HS-5 (cell line): ENCODE data around the gene TXLNB.
"Not testable (repeated sequence)": the region's sequence is repeated elsewhere in the genome, so short reads cannot be mapped to it uniquely, and the experiment has no call there.

Experiments used
- DNase-seq: peaks from one replicate; pipeline ENCODE4 v3.0.0-alpha.2; 2012; ENCODE audit warnings: low read depth

Gene TXLNB

DNA sequence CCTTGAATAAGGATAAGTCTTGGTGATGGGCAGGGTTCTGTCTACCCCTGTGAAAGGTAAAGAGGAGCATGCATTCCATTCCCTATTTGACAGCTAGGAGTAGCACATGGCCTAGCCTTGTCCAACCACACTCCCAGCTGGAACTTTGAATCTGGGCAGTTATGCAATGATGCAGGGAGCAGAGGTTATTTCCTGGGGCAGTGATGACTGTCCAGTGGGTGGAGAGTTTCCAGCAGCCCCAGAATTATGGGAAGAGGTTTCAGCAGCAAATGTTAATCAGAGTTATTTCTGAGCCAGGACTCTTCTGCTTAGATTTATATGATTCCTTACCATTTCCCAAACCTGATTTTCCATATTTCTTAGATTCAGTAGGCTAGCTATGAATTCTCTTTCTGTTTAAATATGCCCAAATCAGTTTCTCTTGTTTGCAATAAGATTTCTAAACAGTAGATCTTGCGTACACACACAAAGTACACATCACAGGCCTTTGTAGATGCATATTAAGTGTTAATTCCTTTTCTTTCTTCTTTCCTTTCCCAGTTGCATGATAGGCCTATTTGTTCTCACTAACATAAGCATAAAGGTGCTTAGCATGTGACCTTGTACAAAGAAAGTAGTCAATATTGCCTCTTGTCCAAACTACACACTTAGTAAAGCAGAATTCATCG, 17.3 kb upstream of the TXLNB start:
- peak; percentile 13 for DNase-seq

GRCh38 chr6:139308286-139308916, 16.6 kb upstream of the TXLNB start:
- no peak for DNase-seq

DNA sequence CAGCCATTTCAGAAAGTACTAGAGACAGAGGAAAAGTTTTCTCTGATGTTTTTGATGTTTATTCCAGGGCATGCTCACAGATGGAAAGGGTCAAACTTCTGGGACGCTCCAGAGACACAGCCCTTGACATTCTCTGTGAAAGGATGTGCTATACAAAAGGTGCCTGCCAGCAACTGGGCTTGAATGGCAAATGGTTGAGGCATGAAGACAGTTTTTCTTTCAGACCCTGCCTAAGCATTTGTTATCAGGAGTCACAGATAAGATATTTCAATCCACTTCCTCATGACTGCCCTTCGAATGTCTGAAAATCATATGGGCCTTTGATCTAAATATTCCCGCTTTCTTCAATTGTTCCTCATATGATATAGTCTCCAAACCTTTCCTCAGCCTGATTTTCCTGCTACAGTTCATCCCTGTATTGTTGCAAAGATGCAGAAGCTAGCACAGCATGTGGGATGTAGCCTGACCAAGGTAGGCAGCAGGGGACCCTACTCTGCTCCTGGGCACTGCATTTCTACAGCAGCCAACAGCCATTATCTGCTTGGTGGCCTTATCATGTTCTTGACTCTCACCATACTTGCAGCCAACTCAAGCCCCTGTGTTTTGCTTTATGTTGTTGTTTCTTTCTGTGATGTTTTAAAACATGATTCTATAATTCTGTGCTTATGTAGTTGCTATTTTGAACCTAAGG, 14.6 kb upstream of the TXLNB start:
- DNase-seq, result no peak

- no peak for DNase-seq
These were observed 11.4 kb upstream of the TXLNB start for GRCh38 chr6:139303185-139303584.

DNA sequence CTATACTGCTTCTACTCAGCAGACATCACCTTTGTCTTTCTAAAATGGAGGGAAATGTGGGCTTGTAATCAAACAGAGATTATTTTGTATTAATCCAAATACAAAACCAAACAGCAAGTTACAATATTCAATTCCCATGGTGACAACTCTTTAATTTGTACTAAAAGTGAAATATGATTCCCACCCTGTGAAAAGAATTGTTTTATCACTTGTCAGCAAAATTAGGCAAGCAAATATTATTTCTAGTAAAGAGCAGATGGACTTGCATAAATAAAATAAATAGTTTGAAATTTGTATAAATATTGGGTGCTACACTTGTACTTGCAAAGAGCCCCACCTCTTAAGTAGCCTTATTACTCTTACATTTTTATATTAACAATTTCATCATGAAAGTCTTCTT, 6.1 kb upstream of the TXLNB start:
- DNase-seq, result no peak

DNA sequence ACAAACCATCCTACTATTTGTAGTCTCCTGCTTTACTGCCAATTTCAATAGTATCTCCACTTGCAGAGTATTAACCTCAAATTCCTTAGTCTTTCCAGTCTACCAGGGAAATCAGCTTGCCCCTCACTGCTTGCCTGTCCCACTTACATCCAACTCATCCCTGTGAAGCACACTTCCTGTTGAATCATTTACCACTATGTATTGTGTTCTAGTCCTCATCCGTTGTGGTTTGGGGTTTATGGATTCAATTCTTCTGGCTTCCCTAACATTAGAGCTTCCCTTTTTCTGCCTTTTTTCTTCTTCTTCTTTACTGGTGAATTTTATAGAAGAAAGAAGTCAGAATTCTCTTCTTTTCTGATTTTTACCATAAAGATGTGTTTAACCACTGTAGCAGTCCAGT, 5.1 kb upstream of the TXLNB start:
- peak; percentile 43 for DNase-seq

- DNase-seq, result no peak
These were observed 4.1 kb upstream of the TXLNB start for GRCh38 chr6:139295901-139296300.

DNA sequence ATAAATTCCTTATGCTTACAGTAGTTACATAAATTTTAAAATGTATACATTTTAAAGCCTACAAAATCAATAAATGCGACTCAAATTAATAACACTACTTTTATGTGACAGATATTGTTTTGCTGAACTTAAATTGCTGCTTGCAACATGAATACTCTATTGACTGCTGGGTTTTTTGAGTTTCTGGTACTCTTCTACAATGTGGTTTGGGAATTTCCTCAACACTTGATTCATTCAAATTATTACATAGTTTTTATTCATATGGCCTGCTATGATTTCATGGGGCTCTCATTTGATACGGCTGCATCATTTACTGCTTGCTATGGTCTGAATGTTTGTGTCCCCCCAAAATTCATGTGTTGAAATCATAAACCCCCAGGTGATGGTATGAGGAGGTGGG, 2.3 kb upstream of the TXLNB start:
- no peak for DNase-seq

DNA sequence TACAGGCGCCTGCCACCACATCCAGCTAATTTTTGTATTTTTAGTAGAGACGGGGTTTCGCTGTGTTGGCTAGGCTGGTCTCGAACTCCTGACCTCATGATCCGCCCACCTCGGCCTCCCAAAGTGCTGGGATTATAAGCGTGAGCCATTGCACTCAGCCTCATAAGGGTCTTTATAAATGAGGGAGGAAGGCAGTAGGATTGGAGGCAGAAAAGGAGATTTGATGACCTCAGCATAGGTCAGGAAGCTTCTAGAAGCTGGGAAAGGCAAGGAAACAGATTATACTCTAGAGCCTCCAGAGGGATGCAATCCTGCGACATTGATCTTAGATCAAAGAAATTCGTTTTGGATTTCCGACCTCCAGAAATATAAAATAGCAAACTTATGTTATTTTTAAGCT, 1.4 kb upstream of the TXLNB start:
- not testable (repeated sequence) for DNase-seq

- no peak for DNase-seq
These were observed 949 bp downstream of the TXLNB start for GRCh38 chr6:139290787-139291311.

DNA sequence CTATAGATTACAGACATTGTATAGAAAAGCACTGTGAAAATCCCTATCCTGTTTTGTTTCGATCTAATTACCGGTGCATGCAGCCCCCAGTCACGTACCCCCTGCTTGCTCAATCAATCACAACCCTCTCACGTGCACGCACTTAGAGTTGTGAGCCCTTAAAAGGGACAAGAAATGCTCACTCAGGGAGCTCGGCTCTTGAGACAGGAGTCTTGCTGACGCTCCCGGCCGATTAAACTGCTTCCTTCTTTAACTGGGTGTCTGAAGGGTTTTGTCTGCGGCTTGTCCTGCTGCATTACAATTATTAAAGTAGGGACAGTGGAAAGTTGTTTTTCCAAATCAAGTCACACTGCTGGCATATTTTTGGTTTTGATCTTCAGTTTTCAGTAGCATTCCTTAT, 2.6 kb downstream of the TXLNB start:
- DNase-seq, result no peak

DNA sequence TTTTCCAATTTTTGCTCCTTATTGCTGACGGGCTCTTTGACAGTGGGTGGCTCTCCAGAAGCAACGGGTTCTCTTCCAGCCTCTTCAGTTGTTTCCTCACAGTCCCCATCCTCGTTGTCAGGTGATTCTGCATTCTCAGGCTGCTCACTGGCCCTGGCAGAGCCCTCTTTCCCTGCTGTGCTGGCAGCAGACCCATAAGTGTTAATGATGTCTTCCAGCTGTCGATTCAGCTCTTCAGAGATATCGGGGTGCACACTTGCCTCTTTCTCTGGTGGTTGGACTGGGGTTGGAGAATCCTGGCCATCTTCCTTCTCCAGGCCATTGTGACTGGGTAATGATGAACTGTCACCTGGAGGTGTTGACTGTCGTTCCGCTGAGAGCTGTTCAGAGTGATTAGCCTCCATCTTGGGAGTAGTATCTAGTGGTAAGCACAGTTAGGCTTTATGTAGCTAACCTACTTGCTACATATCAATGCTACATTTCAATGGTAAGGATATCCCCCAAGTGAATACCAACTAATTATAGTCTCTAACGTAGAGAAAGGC, 3.2 kb downstream of the TXLNB start:
- no peak for DNase-seq

DNA sequence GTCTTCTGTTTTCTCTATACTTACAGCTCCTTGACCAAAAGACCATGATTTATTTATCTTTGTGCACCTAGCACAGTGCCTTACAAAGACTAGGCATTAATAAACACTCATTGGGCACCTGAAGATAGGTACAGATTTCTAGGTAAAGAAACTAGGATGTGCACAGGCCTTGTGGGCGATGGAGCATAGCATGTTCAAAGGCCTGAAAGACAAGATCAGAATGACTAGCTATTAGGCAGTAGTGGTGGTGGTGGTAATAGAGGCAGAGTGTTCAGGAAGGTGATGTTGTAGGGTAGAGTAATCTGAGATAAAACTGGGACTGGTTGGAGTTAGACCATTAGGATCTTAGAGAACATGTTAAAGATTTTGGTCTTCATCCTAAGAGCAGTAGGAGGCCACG, 3.9 kb downstream of the TXLNB start:
- no peak for DNase-seq

DNA sequence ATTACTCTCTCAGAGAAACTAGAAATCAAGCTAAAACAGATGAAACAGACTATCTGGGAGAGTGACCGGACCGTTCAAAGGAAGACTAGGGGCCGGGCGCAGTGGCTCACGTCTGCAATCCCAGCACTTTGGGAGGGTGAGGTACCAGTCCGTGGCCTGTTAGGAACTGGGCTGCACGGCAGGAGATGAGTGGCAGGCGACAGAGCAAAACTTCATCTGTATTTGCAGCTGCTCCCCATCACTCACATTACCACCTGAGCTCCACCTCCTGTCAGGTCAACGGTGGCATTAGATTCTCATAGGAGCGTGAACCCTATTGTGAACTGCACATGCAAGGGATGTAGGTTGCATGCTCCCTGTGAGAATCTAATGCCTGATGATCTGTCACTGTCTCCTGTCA, 5.4 kb downstream of the TXLNB start:
- not testable (repeated sequence) for DNase-seq

DNA sequence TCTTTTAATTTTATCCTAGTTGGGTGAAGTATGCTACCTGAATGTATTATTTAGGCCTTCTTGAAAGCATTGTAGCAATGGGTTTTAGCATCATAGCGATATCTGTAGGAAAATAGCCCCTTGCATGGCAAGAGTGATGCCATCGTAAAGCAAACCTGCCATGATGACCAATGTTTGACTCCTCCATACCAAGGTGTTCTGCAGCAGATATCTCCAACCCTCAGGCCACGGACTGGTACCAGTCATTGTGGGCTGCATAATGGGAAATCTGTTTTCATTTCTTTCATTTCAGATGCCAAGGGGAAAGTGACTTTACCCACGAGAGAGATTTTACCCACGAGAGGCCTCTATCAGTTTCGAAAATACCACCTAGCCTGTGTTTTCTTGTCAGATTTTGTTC, 6.2 kb downstream of the TXLNB start:
- no peak for DNase-seq

GRCh38 chr6:139284789-139285188, 7.0 kb downstream of the TXLNB start:
- no peak for DNase-seq

GRCh38 chr6:139282684-139283083, 9.1 kb downstream of the TXLNB start:
- DNase-seq, result no peak

- DNase-seq, result no peak
These were observed 13.6 kb downstream of the TXLNB start for GRCh38 chr6:139278190-139278589.

DNA sequence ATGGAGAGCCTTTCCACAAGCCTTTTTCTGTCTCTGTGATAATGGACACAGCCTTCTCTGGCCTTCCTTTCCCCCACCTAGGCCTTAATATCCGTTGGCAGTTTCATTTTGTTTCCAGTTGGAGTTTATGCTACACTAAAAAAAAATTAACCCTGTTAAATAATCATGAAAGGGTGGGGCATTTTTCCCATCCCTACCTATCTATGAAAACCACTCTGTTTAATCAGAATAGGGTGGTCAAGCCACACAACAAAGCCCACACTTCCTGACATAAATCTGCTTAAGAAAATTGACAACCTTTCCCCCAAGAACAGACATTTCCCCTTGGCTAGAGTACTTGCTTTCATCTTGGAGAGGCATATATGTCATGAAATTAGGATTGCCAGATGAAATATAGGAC, 14.2 kb downstream of the TXLNB start:
- no peak for DNase-seq

GRCh38 chr6:139277161-139277560, 14.6 kb downstream of the TXLNB start:
- no peak for DNase-seq

GRCh38 chr6:139275279-139276055, 16.3 kb downstream of the TXLNB start:
- DNase-seq, result no peak

DNA sequence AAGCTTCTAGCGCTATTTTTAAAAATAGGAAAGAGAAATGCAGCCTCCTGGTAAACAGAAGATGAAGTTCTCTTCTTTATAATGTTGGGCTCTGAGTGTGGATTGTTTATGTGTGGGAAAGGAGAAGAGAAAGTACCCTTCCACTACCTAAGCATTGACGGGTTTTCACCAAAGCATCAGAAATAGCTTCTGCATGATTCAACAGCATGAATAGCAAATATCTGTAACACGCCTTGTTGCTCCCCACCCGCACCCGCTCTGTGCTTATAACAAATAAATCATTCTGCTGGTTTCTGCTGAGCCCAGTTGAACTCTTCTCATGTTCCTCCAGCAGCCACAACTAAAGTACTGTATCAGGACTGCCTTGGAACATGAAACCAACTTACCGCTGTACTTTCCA, 20.7 kb downstream of the TXLNB start:
- no peak for DNase-seq
